Stimulated activated CD4-positive, alpha-beta T cell treated with anti-CD3 and anti-CD28 coated beads, Interleukin-12 subunit alpha, Interleukin-12 subunit beta, amount 100 ng/mL, for 24 hours (primary cell): ENCODE data around the gene SYT10.
"Not testable (repeated sequence)": the region's sequence is repeated elsewhere in the genome, so short reads cannot be mapped to it uniquely, and the experiment has no call there.

Source experiments
- DNase-seq, 2 experiments: peaks; one replicate each; pipeline ENCODE4 v3.0.0-alpha.2; 2020; ENCODE audit warnings: low read depth in 2 of 2

Gene SYT10, protein sequence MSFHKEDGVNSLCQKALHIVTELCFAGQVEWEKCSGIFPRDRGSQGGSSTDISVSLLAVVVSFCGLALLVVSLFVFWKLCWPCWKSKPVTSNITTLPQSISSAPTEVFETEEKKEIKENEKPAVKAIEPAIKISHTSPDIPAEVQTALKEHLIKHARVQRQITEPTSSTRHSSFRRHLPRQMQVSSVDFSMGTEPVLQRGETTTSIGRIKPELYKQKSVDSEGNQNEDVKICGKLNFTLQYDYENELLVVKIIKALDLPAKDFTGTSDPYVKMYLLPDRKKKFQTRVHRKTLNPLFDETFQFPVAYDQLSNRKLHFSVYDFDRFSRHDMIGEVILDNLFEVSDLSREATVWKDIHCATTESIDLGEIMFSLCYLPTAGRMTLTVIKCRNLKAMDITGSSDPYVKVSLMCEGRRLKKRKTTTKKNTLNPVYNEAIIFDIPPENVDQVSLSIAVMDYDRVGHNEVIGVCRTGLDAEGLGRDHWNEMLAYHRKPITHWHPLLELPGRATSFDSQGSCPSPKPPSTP

DNA sequence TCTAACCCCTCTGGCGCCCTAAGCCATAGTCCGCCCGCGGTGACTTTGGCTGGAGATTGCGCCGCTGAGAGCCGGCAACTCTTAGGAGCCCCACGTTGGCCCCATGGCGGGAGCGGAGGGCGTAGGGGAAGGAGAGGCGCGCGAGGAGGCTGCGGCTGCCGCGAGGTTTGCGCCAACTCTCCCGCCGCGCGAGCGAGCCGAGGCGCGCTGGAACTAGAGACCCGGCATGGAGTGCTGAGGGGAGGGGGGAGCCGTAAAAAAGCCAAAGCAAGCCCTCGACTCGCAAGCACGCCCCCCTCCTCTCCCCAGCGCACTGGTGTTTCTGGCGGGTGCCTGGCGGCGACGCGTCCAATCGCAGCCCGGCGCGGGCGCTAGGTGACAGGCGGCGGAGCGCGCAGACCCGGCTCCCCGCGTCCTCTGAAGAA lies at the start of gene SYT10:
Gene SYT10 (minus strand): TSS at position 233 of the 425 bp plus-strand sequence. CDS start 297 bp downstream, outside the sequence.
- DNase-seq: no peak

DNA sequence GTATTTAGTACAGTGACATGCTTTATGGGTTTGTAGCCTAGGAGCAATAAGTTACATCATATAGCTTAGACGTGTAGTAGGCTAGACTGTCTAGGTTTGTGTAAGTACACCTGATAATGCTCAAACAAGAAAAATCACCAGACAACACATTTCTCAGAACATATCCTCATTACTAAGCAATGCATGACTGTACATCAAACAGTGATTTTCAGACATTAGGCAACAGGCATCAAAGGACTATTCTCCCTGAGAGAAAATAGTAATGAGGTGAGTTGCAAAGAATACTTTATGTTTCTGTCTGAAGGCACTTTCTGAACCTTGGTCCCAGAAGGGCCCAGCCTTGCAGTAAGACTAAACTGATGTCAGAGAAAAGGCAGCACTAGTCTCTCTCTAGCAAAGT lies 48.4 kb upstream of the SYT10 start:
- DNase-seq: no peak

DNA sequence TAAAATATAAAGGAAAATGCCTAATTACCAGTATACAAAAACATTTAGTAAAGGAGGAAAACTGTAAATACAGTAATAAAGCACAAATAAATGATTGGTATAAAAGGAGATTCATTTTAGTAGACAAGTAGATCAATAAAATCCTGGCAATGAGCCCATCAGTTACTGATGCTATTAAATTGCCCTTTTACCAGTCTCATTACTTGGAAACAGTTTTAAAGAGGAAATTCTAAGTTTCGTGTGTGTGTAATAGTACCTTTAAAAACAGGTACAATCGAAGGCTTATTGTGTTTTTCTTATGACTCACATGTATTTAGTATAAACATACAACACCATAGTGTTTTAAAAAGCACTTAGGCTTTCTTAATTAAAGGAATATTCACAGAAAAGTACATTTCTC lies 46.4 kb upstream of the SYT10 start:
- DNase-seq: no peak

DNA sequence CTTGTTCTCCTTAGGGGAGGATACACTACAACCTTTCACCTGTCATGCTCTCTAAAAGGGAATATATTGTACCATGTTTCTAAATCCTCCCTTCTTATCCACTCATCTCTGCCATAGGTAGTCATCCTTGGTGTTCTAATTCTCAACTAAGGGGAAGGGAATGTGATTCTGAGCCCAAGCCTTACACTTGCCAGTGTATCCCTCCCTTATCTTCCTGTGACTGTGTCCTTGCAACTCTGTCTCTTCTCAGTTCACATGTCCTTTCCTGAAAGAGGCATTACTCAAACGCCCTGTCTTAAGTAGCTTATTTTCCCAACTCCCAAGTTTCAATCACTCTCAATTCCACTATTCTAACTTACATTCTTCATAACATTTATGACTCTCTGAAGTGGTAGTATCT lies 44.5 kb upstream of the SYT10 start:
- no peak for DNase-seq

DNA sequence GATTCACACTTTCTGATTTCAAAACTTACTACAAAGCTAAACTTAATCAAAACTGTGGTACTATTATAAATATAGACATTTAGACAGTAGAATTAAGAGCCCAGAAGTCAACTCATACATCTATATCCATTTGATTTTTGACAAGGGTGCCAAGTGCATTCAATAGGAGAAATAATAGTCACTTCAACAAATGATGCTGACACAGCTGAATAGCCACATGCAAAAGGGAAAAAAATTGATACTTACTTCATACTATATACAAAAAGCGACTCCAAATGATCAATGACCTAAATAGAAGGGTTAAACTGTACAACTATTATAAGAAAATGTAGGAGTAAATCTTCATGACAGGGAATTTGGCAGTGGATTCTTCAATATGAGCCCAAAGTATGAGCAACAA lies 40.7 kb upstream of the SYT10 start:
- no peak for DNase-seq

DNA sequence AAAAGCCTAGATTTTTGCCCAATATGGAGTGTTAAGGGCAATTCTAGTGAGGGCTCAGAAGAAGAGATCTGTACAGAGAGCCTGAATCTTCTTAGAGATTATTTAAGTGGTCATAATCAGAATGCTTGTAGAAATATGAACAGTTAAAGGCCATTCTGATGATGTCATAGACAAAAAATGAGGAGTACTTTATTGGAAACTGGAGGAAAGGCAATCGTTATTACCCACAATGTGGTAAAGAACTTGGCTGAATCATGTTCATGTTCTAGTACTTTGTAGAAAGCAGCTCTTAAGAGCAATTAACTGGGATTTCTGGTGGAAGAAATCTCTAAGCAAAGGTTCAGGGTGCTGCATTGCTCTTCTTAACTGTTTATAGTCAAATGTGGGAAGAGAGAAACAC lies 36.4 kb upstream of the SYT10 start:
- no peak for DNase-seq

DNA sequence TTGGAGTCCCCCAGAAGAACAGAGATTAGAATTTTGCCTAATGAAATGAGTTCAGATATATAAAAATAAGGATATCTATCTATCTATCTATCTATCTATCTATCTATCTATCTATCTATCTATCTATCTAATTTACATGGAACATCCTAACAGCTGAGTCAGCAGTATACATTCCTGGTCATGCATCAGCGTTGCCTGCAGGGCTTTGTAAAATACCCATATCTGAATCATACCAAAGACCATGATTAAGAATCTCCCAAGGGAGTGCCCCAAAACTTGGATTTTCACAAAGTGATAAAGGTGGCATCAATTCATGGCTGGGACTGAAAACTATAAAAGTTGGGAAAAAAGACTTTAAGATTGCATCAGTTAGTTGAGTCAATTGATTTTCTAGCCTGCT lies 32.7 kb upstream of the SYT10 start:
- no peak for DNase-seq

DNA sequence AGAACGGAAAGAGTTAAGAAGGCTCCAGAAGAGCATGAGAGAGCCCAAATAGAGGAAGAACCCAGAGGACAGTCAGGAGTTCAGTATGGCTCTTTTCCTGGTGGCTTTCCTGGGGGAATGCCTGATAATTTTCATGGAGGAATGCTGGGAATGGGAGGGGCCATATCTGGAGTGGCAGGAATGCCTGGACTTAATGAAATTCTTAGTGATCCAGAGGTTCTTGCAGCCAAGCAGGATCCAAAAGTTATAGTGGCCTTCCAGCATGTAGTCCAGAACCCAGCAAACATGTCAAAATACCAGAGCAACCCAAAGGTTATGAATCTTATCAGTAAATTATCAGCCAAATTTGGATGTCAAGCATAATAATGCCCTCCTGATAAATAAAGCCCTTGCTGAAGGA lies 15.5 kb upstream of the SYT10 start:
- DNase-seq: no peak

DNA sequence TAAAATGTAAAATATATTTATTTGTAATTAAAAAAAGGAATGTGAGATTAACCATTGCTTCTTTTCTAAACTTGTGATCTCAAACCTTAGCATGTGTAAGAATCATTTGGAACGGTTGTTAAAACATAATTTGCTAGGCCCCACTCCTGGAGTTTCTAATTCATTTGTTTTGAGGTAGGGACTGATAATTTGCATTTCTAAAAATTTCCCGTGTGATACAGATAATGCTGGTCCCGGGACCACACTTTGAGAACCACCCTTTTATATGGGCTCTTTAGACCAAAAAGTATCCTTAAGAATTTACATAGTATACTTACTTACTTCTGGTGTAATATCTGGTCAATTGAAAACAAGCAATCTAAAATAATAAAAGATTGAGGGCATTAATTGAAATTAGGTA lies 10.9 kb upstream of the SYT10 start:
- DNase-seq: no peak

DNA sequence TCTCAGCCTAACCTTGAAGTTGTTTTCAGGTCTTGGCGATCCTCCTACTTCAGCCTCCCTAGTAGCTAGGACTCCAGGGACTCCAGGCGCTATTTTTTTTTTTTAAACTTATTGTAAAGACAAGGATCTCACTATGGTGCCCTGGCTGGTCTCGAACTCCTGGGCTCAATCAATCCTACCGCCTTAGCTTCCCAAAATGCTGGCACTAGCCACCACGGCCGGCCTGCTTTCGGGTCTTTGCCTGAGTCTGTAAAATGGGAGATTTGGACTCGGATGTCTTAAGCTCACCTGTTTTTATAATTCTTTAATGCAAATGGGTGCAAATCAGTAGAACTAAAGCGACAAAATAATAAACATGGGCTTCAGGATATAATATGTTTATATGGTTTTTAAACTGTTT lies 858 bp upstream of the SYT10 start:
- DNase-seq: no peak

DNA sequence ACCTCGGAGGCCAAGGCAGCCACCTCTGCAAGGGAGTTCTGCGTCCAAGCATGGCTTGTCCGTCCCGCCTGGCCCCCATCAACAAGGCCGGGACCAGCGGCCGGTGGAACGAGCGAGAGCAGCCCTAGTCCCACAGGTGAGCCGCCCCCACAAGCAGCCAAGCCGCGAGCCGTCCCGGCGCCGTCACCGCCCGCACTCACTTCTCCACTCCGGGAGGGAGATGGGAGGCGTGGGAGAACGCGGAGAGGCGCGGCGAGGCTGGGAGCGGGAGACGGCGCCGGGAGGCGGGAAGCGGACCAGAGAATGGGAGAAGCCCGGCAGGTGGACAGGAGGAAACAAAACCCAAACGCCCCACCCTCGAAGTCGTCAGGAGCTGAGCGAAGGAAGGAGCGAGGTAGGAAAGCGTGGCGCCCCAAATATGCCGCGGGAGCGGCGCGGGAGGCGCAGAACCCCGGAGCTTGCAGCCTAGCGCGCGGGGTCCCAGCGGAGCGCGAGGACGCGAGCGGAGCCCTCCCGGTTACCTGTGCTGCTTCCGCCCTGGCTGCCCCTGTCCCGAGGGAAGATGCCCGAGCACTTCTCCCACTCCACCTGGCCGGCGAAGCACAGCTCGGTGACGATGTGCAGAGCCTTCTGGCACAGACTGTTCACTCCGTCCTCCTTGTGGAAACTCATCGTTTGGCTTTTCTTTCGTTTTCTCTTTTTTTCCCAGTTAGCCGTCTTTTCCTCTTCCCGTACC lies 600 bp downstream of the SYT10 start:
- no peak for DNase-seq

DNA sequence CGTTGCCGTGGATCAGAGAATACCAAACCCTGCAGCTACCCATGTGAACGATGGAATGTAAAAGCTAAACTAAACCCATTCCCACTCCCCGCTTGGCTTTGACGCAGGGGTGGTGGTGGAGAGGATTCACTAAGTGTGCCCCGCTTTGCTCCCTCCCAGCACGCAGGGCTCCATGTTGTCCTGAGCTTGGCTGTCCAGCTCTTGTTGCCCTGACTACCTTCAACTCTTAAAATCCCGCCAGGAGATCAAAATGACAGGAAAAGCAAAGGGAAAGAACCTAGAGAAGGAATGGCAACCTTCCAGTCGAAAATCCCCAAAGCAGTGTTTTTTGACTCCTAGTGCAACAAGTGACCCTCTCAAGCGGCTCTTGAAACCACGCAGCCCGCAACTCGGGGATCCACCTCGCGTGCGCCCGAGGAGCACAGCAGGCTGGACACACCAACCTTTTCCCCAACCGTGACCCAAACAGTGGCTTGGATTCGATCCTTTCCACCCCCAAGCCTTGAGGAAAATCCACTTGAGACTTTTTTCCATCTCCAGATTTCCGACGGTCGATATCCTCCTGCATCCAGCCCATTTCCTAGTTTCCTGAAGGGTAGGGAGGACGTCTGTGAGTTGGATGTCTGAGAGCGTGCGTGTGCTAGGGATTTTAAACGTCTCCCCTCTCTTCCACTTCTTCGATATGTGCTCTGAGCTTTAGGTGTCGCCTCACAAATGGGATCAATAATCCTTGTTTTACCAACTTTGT lies 1.4 kb downstream of the SYT10 start:
- no peak for DNase-seq

DNA sequence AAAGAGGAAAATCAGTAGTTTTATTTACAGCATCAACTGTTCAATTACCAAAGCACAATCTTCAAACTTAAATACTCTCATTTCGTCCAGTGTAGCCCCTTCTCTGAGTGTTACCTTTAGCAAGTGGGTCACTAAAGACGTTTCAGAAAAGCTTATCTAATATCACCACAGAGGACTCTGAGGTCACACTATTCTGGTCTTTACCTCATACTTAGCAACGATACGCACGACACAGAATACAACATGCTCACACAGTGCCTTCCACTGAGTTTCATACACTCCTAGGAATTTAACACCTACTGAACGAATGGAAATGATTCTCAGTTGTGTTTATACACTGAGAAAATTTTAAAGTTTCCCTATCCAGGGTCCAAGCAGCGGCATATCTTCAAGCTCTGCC lies 2.0 kb downstream of the SYT10 start:
- no peak for DNase-seq

DNA sequence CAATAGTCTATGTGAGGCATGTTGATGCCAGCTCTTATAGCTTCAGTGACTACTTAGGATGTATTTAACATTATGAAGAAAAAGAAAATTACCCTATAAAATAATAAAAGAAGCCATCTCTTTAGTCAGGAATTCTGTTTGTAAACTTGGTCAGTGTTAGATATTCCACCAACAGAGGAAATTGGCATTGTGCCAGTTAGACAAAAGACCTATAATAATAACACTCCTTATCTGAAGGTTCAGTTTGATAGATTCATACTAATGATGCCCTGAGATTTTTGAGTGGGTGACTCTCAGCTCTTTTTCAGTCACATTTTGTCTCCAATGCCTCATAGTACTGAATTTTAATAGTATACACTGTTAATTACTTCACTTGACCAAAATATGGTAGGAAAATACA lies 6.6 kb downstream of the SYT10 start:
- no peak for DNase-seq

DNA sequence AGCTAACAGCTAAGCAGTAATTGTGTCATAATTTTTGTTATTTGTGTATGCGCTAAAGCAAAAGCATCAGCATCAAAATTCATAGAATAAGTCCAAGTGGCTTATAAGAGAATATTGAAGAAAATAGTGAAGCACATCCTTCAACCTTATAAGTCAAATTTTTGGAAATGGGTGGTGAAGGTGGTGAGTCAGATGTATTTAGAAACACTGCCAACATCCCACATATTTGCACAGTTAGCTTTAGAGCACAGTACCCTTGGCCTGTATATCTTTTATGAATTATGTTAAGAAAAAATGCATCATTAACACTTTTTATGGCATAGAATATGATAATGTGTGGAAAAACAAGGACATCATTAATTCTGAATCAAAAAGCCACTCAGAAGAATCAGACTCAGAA lies 8.0 kb downstream of the SYT10 start:
- DNase-seq: no peak

DNA sequence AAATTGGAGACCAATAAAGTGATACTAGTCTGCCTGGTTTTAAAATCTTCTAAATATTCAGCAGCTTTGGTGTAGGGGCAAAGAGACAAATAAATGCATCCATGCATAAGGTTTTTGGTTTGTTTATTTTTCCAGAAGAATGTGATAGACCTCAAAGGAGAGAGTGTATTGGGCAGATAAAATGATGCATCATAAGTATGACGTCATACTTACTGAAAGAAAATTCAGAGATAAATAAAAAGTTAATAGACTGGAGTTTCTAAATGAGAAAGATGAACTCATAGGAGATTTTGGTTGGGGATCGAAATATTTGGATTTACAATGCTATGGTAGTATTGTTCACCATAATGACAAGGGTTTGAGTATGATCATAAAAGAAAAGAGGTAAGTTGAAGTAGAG lies 10.2 kb downstream of the SYT10 start:
- no peak for DNase-seq

DNA sequence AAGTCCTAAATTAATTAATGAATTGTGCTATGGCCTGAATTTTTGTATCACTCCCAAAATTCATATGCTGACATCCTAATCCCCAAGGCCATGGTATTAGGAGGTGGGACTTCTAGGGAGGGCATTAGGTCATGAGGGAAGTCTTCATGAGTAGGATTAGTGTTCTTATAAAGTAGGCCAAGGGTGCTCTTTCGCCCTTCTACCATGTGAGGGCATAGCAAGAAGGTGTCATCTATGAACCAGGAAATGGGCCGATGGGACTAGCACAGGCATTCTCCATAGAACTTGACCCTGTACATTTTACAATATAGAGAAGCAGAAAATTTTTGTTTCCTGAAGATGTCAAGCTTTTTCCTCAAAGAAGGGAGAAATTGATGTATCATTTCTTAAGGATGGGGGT lies 12.5 kb downstream of the SYT10 start:
- no peak for DNase-seq

DNA sequence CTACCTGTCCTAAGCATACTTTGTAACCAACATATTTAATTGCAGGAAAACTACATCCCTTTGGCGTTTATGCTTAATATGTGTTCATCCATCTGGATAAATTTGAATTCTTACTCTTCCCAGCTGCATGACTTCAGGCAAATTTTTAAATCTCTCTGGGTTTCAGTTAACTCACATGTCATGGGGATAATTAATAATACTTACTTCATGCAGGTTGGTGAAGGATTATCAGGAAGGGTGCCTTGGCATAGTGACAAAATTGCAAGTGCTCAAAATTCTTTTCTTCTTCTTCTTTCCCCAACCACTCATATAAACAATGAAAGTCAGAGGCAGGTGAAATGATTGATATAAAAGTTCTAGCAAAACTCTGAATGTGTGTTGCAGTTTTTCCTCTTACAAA lies 15.9 kb downstream of the SYT10 start:
- DNase-seq: no peak

DNA sequence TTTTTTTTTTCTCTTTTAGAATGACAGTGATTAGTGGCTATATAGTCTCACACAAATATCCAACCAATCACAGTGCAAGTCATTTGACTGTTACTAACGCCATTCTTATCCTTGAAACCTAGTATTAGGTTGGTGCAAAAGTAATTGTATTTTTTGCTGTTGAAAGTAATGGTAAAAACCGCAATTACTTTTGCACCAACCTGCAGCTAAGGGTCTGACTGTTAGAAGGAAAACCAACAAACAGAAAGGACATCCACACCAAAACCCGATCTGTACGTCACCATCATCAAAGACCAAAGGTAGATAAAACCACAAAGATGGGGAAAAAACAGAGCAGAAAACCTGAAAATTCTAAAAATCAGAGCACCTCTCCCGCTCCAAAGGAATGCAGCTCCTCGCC lies 27.2 kb downstream of the SYT10 start:
- DNase-seq: not testable (repeated sequence)

DNA sequence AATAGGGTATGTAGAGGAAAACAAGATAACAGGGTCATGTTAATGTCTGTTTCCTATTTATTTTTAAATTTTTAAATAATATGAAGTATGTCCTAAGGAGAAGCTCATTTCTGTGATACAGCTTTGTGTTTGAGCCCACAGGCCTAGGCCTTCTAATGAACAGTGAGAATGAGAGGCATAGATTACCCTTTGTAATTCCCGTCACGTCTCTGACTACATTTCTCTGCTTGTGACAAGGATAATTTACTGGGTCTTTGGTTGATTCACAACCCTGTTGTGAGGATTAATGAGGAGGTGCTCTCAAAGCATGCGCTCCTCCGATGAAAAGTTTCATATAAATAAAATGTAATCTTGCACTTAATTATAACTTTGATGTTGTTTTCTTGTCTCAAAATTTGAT lies 56.1 kb downstream of the SYT10 start:
- DNase-seq: no peak

DNA sequence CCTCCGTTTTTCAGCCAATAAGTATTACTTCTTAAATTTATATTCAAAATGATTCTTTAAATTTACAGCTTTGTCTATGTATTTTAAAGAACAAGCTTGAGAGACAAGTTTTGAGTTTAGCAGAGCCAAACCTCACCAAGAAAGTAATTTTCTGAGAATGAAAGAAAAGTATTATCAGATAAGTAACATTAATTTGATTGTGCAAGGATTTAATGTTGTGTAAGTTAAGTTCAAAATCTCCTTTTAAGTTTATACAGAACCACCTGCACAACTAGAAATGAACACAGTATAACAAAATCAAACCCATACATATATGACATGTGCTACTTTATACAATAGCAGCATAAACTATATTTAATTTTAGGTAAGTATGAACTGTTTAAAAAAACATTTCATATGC lies 63.5 kb downstream of the SYT10 start:
- no peak for DNase-seq

DNA sequence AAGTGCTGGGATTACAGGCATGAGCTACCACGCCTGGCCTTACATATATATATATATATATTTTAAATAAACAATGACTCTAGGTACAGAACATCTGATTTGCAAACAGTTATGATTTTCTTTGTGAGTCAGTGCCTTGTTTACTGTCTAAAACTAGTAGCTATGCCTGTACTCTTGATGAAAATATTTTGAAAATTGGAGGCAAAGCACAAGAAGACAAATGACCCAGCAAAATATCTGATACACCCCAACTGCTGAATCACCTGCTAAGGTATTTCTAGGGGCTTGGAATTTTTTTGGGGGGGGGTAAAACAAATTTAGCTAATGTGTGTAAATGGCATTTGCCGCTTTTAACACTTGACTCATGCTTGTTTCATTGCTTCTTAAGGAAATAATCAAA lies 69.3 kb downstream of the SYT10 start:
- no peak for DNase-seq
